CD4-positive, CD25-positive, alpha-beta regulatory T cell (primary cell): Measurements from ENCODE around the gene PPDPF. TPM values are rescaled to one million over a fixed set of nuclear protein-coding genes. Genes with fewer than 3 reads are reported as not detected.

Experiments
- ATAC-seq, 2 donors: fragments of 150-1000 bp; cut with Tn5 transposase; one replicate each; pipeline ENCODE4 v1.10.0; 2021; ENCODE audit warnings: low read depth in 2 of 2, moderate number of reproducible peaks in 2 of 2, moderate library complexity in 1 of 2
- DNase-seq, 3 donors: peaks; one replicate each; pipeline versions ENCODE4 v3.0.0 to v3.0.0-alpha.2; 2012 to 2022; ENCODE audit warnings: mixed read lengths in 1 of 3
- H3K27ac ChIP-seq: one replicate; pipeline ENCODE4 v1.7.0; 2013; ENCODE audit warnings: mild to moderate bottlenecking, low read length; ENCODE audit not compliant: insufficient read depth, poor library complexity, severe bottlenecking
- H3K27me3 ChIP-seq: one replicate; pipeline ENCODE4 v1.7.0; 2013; ENCODE audit warnings: low read length; ENCODE audit not compliant: control insufficient read depth, insufficient read depth
- H3K36me3 ChIP-seq: one replicate; pipeline ENCODE4 v1.7.0; 2013; ENCODE audit warnings: mild to moderate bottlenecking, low read length, moderate library complexity; ENCODE audit not compliant: control insufficient read depth, insufficient read depth
- H3K4me1 ChIP-seq: 2 replicates; pipeline ENCODE4 v1.7.0; 2013; ENCODE audit warnings: mild to moderate bottlenecking, low read length; ENCODE audit not compliant: insufficient read depth, control insufficient read depth, poor library complexity, severe bottlenecking
- H3K4me3 ChIP-seq: one replicate; pipeline ENCODE4 v1.7.0; 2013; ENCODE audit warnings: low read depth, mild to moderate bottlenecking, low read length, moderate library complexity
- H3K9me3 ChIP-seq, 2 experiments: 1 replicate in 1 of 2; 2 replicates in 1 of 2; pipeline ENCODE4 v1.7.0; 2013; ENCODE audit warnings: low read length in 2 of 2, mild to moderate bottlenecking in 1 of 2, moderate library complexity in 1 of 2; ENCODE audit not compliant: control insufficient read depth in 2 of 2
- H3K27ac Mint-ChIP-seq, 3 donors: one replicate each; pipeline ENCODE4 v1.8.0; 2020 to 2022; ENCODE audit warnings: mild to moderate bottlenecking in 3 of 3, mixed read lengths in 3 of 3, moderate library complexity in 2 of 3
- H3K27me3 Mint-ChIP-seq: one replicate; pipeline ENCODE4 v1.8.0; 2022; ENCODE audit warnings: mild to moderate bottlenecking, mixed read lengths
- H3K36me3 Mint-ChIP-seq: one replicate; pipeline ENCODE4 v1.8.0; 2020; ENCODE audit warnings: mixed read lengths
- H3K4me1 Mint-ChIP-seq, 4 donors: one replicate each; pipeline ENCODE4 v1.8.0; 2020 to 2022; ENCODE audit warnings: mixed read lengths in 4 of 4, mild to moderate bottlenecking in 1 of 4
- H3K4me3 Mint-ChIP-seq, 4 donors: one replicate each; pipeline ENCODE4 v1.8.0; 2020 to 2022; ENCODE audit warnings: mild to moderate bottlenecking in 4 of 4, mixed read lengths in 4 of 4, moderate library complexity in 3 of 4
- H3K9me3 Mint-ChIP-seq, 7 donors: one replicate each; pipeline ENCODE4 v1.8.0; 2020 to 2022; ENCODE audit warnings: mixed read lengths in 7 of 7, mild to moderate bottlenecking in 3 of 7, moderate library complexity in 2 of 7
- polyA plus RNA-seq, 4 donors: library from polyadenylated mRNA; unstranded; fragments of 300-500 nt; fragmentation: Illumina TruSeq; gene quantifications; one replicate each; pipeline ENCODE4 v1.2.3, GENCODE V29; 2021
- total RNA-seq: library from RNA; stranded (reverse); gene quantifications from one replicate; pipeline ENCODE4 v1.2.3, GENCODE V29; 2022

PPDPF gene, protein sequence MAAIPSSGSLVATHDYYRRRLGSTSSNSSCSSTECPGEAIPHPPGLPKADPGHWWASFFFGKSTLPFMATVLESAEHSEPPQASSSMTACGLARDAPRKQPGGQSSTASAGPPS
- total RNA-seq (155 TPM), polyA plus RNA-seq (100 to 1,000 TPM in 1 of 4 donors, 10 to 100 TPM in 3; 75.8 to 110 (median 85.2) TPM)

DNA sequence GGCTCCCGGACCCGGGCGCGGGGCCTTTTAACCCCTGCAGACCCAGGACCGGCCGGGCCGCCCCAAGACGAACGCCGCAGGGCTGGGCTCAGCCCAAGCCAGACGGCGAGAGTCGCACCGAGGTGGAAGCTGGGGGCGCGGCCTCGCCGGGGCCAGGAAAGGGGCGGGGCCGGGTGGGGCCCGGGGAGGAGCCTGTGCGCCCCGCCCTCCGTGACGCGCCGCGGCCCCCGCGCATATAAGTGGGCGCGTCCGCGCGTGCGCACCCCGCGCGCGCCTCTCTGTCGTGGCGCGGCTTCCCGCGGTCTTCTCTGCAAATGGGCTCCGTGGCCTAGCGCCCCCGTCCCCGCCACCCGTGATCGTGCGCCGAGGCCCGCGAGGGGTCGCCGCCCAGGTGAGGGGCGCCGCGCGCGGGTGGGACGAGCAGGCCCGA lies at the start of gene PPDPF:
TSS of gene PPDPF (plus strand) at position 262 of the 430 bp plus-strand sequence. CDS start 544 bp downstream, outside the sequence.
- ATAC-seq (peak; percentile 80 to 84), DNase-seq (peak; percentile 79 to 88 (median 83))
- Mint-ChIP-seq H3K4me1 (peaks cover 4 to 26% (median 8%) of the 10 kb centered on the region in 4 donors), H3K4me3 (peak within 1 kb of the TSS; percentile 86 to 89 (median 88)), H3K9me3 (peaks cover 0 to 3% (median 2%) of the 10 kb centered on the region in 7 donors), H3K27ac (peak within 1 kb of the TSS in 2 of 3 donors; percentile 80 to 91), H3K27me3 (peaks cover 5% of the 10 kb centered on the region), H3K36me3 (peaks cover 13% of the 10 kb centered on the region)
- H3K27ac ChIP-seq: peak within 1 kb of the TSS; percentile 79
- H3K4me3 ChIP-seq: peak within 1 kb of the TSS; percentile 37
- no peaks in the 10 kb centered on the region for H3K9me3 ChIP-seq
- H3K27me3 ChIP-seq: no peaks in the 10 kb centered on the region
- H3K4me1 ChIP-seq: peaks cover 24% of the 10 kb centered on the region
- peaks cover 10% of the 10 kb centered on the region for H3K36me3 ChIP-seq

- Histone ChIP-seq H3K4me1 (peaks cover 12% of the 10 kb centered on the region), H3K4me3 (no peak overlapping the region), H3K27me3 (no peaks in the 10 kb centered on the region), H3K9me3 (no peaks in the 10 kb centered on the region), H3K27ac (no peak overlapping the region), H3K36me3 (no peaks in the 10 kb centered on the region)
- Mint-ChIP-seq H3K4me3 (no peak overlapping the region), H3K27me3 (peaks cover 44% of the 10 kb centered on the region), H3K9me3 (no peaks in the 10 kb centered on the region), H3K36me3 (no peaks in the 10 kb centered on the region), H3K27ac (no peak overlapping the region), H3K4me1 (peaks cover 0 to 6% (median 0%) of the 10 kb centered on the region in 4 donors)
- ATAC-seq (no peak), DNase-seq (no peak)
Observed at GRCh38 chr20:63471002-63471716, 49.4 kb upstream of the PPDPF start.

DNA sequence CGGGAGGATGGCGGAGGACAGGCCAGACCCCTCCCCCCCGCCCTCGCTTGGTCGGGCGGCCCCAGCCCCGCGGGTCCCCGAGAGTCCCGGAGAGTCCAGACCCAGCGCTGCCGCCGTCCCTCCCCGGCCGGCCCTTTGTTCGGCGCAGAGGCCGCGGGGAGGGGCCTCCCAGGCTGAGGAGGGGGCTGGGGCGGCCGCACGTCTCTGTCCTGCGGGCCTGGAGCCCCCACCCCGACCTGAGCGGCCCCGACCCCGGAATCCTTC lies 48.9 kb upstream of the PPDPF start:
- Histone ChIP-seq H3K27me3 (no peaks in the 10 kb centered on the region), H3K9me3 (no peaks in the 10 kb centered on the region), H3K4me1 (peaks cover 12% of the 10 kb centered on the region), H3K27ac (no peak overlapping the region), H3K36me3 (no peaks in the 10 kb centered on the region), H3K4me3 (no peak overlapping the region)
- no peak overlapping the region for H3K4me3 Mint-ChIP-seq
- peaks cover 49% of the 10 kb centered on the region for H3K27me3 Mint-ChIP-seq
- no peak for ATAC-seq
- peaks cover 0 to 6% (median 0%) of the 10 kb centered on the region in 4 donors for H3K4me1 Mint-ChIP-seq
- H3K27ac Mint-ChIP-seq: no peak overlapping the region
- DNase-seq: no peak
- no peaks in the 10 kb centered on the region for H3K9me3 Mint-ChIP-seq
- no peaks in the 10 kb centered on the region for H3K36me3 Mint-ChIP-seq

DNA sequence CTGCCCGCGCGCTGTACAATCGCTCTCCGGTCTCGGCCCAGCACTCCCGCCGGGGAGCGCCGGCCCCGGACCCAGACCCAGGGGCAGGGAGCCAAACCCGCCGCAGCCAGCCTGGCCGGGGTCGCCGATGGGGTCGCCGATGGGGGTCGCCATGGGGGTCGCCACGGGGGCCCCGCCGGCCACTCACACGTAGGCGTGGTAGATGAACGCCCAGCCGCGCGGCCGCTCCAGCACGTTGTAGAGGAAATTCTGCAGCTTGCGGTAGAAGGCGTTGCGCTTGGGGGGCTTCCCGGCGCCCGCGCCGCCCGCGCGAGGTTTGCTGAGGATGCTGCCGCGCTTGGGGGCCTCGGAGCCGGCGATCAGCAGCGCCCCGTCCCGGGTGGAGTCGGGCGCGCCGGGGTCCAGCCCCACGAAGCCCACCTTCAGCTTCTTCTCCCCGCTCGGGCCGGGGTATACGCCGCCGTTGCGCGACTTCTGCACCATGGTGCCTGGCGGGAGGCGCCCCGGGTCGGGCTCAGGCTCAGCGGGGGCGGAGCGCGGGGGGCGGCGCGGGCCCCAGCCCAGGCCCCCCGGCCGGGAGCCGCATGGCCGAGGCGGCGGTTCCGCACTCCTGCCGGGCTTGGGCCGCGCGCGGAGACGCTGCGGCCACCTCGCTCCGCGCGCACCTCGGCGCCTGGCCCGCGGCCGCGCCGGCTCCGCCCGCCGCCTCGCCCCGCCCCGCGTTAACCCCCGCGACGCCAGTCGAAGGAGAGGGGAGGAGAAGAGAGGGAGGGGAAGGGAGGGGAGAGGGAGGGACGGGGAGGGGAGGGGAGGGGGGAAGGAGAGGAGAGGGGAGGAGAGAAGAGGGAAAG lies 48.4 kb upstream of the PPDPF start, which contains the start of gene KCNQ2:
TSS of gene KCNQ2 (minus strand) at position 675 of the 851 bp plus-strand sequence. CDS start at position 483, 192 bp downstream.
- H3K36me3 Mint-ChIP-seq: no peaks in the 10 kb centered on the region
- Histone ChIP-seq H3K4me3 (no peak within 1 kb of the TSS), H3K36me3 (no peaks in the 10 kb centered on the region), H3K4me1 (peaks cover 12% of the 10 kb centered on the region), H3K27me3 (no peaks in the 10 kb centered on the region), H3K9me3 (no peaks in the 10 kb centered on the region), H3K27ac (no peak within 1 kb of the TSS)
- H3K4me1 Mint-ChIP-seq: peaks cover 0 to 6% (median 0%) of the 10 kb centered on the region in 4 donors
- no peaks in the 10 kb centered on the region for H3K9me3 Mint-ChIP-seq
- H3K4me3 Mint-ChIP-seq: no peak within 1 kb of the TSS
- H3K27me3 Mint-ChIP-seq: peaks cover 53% of the 10 kb centered on the region
- no peak within 1 kb of the TSS for H3K27ac Mint-ChIP-seq
- no peak for ATAC-seq
- no peak for DNase-seq

DNA sequence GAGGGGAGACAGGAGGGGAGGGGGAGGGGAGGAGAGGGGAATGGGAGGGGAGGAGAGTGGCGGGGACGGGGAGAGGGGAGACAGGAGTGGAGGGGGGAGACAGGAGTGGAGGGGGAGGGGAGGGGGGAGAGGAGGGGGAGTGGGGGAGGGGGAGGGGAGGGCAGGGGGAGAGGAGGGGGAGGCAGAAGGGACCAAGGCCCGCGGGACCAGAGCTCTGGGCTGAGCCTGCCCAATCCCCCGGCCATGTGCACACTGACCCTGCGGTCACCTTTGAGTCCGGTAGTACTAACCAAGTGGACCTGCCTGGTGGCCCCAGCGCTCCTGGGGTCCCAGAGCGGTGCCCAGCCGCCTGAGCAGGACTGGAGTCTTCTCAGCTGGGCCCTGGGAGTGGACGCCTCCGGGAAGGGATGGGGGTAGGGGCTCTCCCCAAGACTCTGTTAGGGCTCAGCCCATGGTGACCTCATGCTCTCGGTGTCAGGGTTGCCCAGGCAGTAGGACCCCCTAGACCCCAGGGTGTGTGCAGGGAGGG lies 47.6 kb upstream of the PPDPF start:
- no peak for ATAC-seq
- H3K4me3 ChIP-seq: no peak overlapping the region
- no peaks in the 10 kb centered on the region for H3K27me3 ChIP-seq
- Mint-ChIP-seq H3K27ac (no peak overlapping the region), H3K4me1 (peaks cover 0 to 6% (median 0%) of the 10 kb centered on the region in 4 donors), H3K4me3 (no peak overlapping the region), H3K27me3 (peaks cover 55% of the 10 kb centered on the region), H3K36me3 (no peaks in the 10 kb centered on the region), H3K9me3 (no peaks in the 10 kb centered on the region)
- H3K36me3 ChIP-seq: no peaks in the 10 kb centered on the region
- no peak overlapping the region for H3K27ac ChIP-seq
- no peaks in the 10 kb centered on the region for H3K9me3 ChIP-seq
- no peak for DNase-seq
- H3K4me1 ChIP-seq: peaks cover 12% of the 10 kb centered on the region

DNA sequence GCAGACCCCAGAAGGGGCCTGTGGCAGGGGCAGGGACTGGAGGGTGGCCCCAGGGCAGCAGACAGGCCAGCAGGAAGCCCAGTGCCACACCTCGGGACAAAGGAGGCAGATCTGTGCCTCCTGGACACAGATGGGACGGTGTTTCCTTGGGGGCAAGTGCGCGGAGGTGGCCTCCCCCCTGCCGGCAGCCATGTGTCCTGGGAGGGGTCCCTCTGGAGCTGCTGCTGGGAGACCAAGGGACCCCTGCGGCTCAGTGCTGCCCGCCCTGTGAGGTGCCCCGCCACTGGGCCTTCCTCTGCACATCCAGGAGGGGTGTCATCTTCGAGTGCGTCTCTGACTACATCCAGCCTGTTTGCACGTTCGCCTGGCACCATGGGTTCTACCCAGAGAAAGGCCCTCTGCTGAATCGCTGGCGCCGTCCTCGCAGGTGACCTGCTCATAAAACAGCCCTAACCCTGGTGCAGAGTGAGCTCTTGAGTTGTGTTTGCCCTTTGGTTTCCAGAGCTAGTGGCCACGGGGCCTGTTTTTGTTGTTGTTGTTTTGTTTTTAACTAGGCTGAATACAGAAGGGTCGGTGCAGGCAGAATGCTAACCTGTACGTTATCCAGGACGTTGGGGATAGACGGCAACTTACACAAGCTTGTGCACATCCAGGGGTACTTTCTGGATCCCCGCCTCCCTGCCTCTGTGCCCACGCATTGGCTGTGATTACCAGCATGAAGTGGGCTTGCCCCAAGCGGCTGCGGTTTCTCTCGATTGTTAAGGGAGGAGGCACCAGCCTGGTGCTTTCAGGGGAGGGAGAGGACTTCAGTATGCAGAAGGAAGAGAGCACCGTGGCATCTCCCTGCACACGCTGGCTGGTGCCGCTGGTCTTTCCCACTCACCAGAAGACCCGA lies 46.8 kb upstream of the PPDPF start:
- H3K4me1 Mint-ChIP-seq: peaks cover 0 to 6% (median 0%) of the 10 kb centered on the region in 4 donors
- no peak for ATAC-seq
- Histone ChIP-seq H3K27ac (no peak overlapping the region), H3K4me3 (no peak overlapping the region), H3K9me3 (no peaks in the 10 kb centered on the region), H3K4me1 (peaks cover 12% of the 10 kb centered on the region), H3K27me3 (no peaks in the 10 kb centered on the region), H3K36me3 (no peaks in the 10 kb centered on the region)
- H3K27me3 Mint-ChIP-seq: peaks cover 55% of the 10 kb centered on the region
- no peak overlapping the region for H3K4me3 Mint-ChIP-seq
- no peak for DNase-seq
- H3K36me3 Mint-ChIP-seq: no peaks in the 10 kb centered on the region
- H3K9me3 Mint-ChIP-seq: no peaks in the 10 kb centered on the region
- H3K27ac Mint-ChIP-seq: no peak overlapping the region

- H3K4me3 ChIP-seq: no peak overlapping the region
- Mint-ChIP-seq H3K27ac (no peak overlapping the region), H3K27me3 (peaks cover 53% of the 10 kb centered on the region), H3K9me3 (no peaks in the 10 kb centered on the region), H3K4me1 (peaks cover 0 to 6% (median 0%) of the 10 kb centered on the region in 4 donors), H3K4me3 (no peak overlapping the region), H3K36me3 (no peaks in the 10 kb centered on the region)
- peaks cover 12% of the 10 kb centered on the region for H3K4me1 ChIP-seq
- H3K36me3 ChIP-seq: no peaks in the 10 kb centered on the region
- no peaks in the 10 kb centered on the region for H3K27me3 ChIP-seq
- H3K27ac ChIP-seq: no peak overlapping the region
- ATAC-seq (no peak), DNase-seq (no peak)
- no peaks in the 10 kb centered on the region for H3K9me3 ChIP-seq
Observed at GRCh38 chr20:63475209-63475608, 45.4 kb upstream of the PPDPF start.
